Hippocampal formation (tissue), 2 donors: ENCODE data around the gene TAF3.
"Not testable (repeated sequence)": the region's sequence is repeated elsewhere in the genome, so short reads cannot be mapped to it uniquely, and the experiment has no call there.

ENCODE experiments used
- DNase-seq, 2 donors: peaks; one replicate each; lab custom pipeline; 2025; lab: John Stamatoyannopoulos, UW

Gene TAF3

DNA sequence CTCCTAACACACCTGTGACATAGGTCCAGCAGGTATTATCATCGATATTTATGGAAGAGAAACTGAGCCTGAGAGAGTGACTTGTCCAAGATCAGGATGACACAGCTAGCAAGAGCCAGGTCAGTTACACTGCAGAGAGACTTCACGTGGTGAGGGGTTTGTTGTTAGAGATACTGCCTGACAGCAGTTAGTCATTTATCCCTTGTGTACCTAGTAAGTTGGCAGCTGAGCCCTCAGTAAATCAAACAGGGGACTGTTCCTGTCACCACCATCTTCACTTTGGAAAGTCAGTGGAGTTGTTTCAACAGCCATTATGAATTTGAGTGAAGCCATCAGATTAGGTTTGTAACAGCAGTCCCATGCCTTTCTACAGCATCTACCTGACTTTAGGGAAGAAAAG lies 148.7 kb downstream of the TAF3 start:
- DNase-seq, result no peak

DNA sequence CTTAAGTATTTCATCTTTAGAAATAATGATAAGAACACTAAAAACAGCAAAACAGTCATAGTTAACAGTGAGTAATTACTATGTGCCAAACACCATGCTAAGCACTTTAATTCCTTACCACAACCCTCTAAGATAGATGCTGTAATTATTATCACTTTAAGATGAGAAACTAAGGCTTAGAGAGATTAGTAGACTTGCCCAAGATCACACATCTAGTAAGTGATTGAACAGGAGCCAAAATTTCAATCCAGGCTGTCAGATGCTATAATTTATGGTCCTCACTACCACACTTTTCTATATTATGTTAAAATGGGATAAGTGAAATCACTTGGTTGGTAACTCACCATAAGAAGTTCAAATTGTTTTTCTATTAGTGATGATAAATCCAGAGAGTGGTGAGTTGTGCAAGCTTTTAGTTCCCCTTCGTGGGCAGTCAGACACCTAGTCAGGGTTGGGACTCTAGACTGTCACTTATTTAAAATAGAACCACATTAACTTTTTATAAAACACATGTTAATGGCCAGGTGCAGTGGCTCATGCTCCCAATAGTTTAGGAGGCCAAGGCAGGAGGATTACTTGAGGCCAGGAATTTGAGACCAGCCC lies 150.3 kb downstream of the TAF3 start:
- DNase-seq, result no peak

DNA sequence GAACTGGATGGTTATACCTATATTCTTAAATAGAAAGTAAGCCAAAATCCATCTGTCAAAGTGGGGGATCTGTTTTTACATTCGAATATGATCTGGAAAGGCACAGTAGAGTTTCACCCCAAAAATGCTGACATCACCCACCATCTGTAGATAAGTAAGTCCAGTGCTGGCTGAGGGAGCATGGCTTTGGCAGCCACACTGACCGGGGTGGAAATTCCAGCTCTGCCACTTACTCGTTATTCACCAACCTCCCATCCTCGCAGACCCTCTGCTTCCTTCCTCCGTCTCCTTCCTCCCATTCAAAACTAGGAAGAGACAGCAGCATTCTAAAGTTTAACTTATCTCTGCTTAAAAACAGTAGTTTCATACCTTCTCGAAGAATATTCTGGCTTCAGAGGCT lies 151.3 kb downstream of the TAF3 start:
- no peak for DNase-seq

DNA sequence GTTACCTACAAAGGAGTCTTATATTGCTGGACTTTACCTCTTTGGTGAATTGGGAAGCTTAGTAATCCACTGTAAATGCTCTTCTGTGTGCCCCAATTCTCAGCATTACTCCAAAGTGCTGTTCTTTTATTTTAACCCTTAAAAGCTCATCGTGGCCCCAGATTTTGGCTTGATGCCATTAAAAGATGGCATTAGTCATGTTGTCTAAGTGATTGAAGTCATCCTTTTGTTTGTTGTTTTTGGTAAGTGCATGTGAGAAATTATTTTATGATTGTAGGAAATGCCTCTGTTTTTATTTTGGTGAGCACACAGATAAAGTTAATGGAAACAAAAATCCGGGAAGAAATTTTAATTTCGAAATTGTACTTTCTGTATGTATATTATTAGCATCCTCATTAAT lies 153.6 kb downstream of the TAF3 start:
- DNase-seq, result no peak

GRCh38 chr10:7972367-7972766 lies 154.1 kb downstream of the TAF3 start:
- no peak for DNase-seq

GRCh38 chr10:7980196-7980595 lies 161.9 kb downstream of the TAF3 start:
- DNase-seq, result no peak

DNA sequence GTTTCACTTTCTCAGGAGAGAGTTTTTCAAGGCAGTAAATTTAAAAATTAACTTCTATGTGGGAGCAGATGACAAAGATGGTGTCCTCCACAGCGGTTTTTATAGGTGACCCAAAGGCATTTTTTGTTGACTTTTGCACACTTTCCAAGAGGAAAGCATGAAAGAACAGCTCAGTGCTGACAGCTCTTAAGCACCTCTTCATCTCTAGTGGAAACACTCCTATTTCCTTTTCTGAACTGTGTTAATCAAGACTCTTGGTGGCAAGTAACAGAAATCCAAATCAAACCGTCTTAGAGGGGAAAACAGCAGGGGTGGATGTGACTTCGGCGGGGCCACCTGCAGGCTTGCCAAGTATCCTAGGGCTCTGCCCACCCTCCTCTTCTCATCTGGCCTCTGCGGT lies 164.4 kb downstream of the TAF3 start:
- DNase-seq, result no peak

DNA sequence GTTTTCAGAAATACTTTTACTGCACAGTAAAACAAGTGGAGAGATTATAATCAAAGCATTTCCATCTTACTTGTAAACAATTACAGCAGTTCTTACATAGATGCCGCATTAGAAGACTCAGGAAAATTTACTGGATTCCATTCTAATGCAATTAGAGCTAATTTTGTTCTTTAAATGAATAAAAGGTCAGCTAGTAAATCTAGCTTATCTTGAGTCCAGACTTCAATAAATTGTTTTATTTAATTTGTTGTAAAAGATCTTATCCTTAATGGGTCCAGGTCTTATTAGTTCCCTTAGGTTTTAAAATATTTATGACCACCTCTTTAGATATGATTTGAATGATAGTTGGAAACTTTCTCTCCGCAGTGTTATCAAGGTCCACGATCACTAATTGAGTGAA lies 166.0 kb downstream of the TAF3 start:
- no peak for DNase-seq

- DNase-seq, result no peak
Observed at GRCh38 chr10:7984896-7985295, 166.6 kb downstream of the TAF3 start.

- DNase-seq, result no peak
Observed at GRCh38 chr10:7986851-7987250, 168.5 kb downstream of the TAF3 start.

- DNase-seq, result no peak
Observed at GRCh38 chr10:7988989-7989388, 170.7 kb downstream of the TAF3 start.

DNA sequence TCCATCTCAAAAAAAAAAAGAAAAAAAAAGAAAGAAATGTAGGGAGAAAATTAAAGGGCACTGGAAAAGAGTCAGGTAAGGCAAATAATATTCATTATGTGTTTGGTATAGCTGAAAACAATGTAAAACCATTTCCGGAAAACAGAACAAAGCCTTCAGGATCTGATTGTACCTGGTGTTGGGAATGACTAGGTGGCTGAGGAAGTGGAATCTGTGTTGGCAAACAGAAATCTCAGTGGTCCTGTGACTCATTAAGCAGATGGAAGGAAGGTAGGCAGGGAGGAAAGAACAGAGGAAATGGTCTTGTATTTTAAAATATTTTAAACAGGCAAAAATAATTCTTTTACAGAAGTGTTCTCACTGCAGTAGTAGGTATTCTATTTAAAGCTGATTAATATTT lies 180.5 kb downstream of the TAF3 start:
- no peak for DNase-seq

DNA sequence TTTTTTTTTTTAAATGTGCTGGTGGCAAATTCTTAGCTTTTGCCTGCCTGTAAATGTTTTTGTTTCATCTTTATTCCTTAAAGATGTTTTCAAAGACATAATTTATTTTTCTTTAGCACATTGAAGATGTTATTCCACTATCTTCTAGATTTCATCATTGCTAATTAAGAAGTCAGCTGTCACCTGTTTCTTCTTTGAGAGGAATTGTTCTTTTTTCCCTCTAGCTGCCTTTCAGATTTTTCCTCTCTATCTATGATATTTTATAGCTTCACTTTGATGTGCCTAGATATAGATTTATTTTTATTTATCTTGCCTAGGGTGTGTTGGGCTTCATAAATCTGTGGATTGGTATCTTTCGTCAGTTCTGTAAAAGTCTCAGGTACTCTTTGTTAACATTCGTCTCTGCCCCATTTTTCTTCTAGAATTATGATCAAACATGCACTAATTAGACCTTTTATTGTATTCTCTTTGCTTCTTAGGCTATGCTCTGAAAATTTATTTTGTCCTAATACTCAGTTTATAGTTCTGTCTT lies 186.2 kb downstream of the TAF3 start:
- no peak for DNase-seq

DNA sequence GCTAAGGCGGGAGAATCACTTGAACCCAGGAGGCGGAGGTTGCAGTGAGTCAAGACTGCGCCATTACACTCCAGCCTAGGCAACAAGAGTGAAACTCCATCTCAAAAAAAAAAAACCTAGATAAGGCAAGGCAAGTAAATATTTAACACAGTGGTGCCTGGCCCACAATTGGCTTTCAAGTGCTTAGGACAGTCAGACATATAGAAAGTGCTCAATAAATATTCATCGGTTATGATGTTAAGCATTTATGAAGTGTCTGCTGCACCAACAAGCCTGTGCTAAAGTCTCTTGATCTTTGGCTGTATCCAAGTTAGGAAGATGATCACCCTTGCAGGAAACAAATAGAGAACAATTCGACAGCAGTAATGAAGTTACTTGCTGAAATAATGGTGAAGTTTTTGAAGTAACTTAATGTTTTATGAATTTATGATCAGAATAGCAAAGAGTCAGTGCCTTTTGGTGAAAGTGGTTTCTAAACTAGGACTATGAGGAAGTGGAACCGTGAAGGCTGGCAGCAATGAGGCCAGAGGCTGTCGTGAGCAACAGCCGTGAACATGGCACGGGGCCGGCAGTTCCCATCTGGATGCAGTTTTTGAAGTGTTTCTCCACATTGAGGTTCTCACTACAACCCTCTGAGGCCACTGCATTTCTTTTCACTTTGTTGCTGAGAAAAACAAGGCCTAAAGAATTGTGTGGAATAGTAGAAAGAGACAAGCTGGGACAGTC lies 188.1 kb downstream of the TAF3 start:
- no peak for DNase-seq

- DNase-seq, result no peak
Observed at GRCh38 chr10:8009031-8009430, 190.7 kb downstream of the TAF3 start.

DNA sequence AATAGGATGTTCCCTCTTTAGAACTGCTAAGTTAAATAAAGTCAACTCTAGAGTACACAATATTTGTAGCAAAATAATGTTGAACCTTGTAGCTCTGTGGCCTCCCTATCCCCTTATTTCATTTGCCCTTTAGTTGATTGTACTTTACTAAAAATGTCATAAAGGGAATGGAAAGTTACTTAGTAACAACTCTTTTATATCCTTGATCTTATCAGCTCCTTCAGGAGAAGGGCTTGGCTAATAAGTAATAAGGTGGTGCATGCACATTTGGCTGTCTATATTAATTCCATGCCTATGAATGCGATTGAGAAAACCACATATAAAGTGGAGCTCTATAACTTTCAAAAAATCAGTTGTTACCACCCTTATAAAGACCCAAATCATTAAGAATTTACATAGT lies 194.7 kb downstream of the TAF3 start:
- DNase-seq, result no peak

DNA sequence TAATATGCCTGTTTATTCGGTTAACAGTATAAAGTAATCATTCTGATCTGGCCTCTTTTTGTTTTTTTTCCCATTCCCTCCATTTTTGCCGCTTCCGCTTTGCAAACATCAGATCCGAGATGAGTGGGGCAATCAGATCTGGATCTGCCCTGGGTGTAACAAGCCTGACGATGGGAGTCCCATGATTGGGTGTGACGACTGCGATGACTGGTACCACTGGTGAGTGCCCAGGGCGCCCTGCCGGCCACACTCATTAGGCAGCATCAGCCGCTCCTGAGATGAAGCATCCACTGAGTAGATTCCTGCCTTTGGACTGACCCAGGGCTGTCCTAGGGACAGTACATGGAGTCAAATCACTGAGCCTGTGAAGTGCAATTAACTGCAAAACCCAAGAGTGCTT lies 195.3 kb downstream of the TAF3 start:
- no peak for DNase-seq

GRCh38 chr10:8014649-8015048 lies 196.3 kb downstream of the TAF3 start:
- no peak for DNase-seq

DNA sequence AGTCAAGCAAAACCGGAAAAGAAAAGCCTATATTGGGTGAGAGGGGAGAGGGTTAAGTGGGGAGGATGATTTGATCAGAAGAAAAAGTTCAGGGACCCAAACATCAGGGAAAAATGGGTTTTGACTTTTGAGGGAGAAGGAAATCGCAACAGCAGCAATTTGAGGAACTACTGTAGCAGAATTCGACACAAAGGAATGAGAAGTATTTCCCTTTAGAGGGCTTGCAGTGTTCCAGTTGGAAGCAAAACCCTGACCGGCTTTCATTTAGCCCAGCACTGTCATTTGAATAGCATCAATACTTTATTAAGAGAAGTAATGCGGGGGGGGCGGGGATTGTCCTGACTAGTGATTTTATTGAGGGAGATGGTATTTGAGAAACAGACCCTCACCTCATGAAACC lies 199.0 kb downstream of the TAF3 start:
- DNase-seq, result no peak

DNA sequence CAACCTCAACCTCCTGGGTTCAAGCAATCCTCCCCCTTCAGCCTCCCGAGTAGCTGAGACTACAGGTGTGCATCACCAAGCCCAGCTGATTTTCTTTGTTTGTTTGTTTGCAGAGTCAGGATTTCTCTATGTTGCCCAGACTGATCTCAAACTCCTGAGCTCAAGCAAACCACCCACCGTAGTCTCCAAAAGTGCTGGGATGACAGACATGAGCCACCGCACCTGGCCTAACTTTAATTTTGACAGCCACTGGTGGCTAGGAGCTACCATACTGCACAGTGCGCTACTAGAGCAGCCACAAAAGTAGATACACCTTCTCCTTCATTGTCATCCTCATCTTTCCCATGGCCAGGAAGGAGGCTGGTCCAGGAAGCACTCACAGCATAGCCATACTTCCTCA lies 205.0 kb downstream of the TAF3 start:
- no peak for DNase-seq

DNA sequence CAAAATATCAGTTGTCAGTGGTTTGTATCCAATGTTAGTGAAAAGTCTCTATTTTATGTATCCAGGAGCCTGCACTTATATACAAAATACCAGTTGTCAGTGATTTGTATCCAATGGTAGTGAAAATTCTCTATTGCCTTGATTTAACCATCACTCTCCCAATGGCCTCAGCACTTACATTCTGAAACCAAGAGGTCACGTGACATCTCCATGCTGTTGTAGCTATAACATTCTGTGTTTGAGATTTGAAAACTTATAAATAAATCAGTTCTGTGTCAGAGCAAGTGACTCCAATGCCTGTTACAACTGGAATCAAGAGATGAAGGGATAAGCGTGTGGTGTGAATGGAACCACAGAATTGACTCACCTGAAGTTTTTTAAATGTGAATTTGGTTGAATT lies 205.5 kb downstream of the TAF3 start:
- DNase-seq, result no peak

GRCh38 chr10:8026349-8027259 lies 208.3 kb downstream of the TAF3 start:
- no peak for DNase-seq

DNA sequence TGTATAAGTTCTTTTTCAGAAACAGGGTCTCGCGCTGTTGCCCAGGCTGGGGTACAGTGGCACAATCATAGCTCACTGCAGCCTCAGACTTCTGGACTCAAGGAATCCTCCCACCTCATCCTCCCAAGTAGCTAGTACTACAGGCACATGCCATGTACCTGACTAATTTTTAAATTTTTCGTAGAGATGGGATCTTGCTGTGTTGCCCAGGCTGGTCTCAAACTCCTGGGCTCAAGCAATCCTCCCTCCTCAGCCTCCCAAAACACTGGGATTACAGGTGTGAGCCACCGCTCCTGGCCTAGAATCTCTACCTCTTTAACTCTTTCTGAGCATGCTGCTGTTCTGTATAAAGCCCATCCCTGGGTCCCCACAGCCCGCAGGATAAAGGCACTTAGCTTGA lies 212.9 kb downstream of the TAF3 start:
- not testable (repeated sequence) for DNase-seq
